DMS114 treated with DMSO at 0.1 percent for 48 hours (cell line): ENCODE results near the gene TRMU.
"Not testable (repeated sequence)": the region's sequence is repeated elsewhere in the genome, so short reads cannot be mapped to it uniquely, and the experiment has no call there.

Experiments used
- DNase-seq: peaks from one replicate; lab custom pipeline; 2025; ENCODE audit not compliant: unreplicated experiment; lab: John Stamatoyannopoulos, UW

Gene TRMU

DNA sequence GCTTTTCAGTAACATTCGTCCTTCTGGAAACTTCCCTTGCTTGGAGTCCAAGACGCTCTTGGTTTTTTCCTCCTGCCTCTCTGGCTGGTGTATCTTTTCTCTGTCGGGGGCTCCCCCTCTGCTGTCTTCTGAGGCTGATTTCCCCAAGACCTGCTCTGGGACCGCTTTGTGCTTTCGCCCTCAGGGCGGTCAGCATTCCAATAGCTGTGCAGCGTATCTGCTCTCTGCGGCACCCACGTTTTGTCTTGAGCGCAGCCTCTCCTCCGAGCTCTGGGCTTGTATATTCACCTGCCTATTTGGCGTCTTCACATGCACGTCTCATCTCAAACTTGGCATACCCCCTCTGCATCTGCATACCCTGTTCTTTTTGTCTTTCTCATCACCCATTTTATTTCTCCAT lies 36.4 kb upstream of the TRMU start:
- DNase-seq: no peak

DNA sequence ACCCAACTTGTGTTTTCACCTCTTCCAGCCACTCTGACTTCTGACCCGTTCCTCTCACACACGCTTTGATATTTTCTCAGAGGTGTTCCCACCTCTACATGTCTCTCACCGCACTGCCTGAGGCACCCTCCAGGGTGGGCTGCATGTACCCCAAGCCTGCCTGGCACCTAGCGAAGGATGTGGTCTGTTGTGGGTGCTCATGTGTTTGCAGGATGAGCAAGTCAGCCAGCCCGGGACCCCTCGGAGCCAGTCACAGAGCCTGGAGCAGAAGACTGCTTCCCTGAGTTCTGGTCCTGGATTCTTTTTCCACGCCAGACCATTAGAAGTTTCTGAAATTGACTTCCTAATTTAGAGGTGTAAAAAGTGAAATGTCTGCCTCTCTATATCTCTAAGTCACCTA lies 35.0 kb upstream of the TRMU start:
- DNase-seq: no peak

DNA sequence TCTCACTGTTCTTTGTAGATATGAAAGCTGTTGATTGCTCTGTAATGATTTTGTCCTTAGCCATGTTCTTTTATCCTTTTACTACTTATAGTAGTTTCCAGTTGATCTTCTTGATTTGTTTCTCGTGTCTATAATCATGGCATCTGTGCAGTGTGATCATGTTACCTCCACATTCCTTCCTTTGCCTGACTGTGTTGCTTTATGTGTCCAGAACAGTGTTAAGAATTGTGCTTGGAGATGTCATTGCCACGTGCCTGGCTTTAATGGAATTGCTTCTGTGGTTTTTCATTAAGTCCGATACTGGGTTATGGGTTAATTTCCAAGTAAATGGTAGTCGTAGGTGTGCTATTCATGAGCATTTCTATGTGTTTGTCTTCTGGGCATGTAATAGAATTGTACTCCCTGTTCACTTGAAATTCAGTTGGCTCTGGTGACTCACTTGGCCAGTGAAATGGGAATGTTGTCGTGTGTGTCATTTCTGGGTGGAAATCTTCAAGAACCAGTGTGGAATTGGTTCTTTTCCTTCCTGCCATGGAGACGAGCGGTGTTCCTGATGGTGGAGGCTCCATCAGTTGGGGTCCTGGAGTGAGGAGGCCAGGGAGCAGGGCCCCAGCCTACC lies 32.1 kb upstream of the TRMU start:
- no peak for DNase-seq

DNA sequence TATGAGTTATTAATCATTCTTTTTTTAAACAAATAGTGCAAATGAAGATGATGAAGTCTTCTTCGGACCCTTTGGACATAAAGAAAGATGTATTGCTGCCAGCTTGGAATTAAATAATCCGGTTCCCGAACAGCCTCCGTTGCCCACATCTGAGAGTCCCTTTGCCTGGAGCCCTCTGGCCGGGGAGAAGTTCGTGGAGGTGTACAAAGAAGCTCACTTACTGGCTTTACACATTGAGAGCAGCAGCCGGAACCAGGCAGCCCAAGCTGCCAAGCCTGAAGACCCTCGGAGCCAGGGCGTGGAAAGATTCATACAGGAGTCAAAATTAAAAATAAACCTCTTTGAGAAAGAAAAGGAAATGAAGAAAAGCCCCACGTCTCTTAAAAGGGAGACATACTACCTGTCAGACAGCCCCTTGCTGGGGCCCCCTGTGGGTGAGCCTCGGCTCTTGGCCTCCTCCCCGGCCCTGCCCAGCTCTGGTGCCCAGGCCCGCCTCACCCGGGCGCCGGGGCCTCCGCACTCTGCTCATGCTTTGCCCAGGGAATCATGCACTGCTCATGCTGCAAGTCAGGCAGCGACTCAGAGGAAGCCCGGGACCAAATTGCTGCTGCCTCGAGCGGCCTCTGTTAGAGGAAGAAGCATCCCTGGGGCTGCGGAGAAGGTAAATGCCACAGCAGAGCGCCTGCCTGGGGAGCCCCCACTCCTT lies 27.1 kb upstream of the TRMU start:
- DNase-seq: no peak

DNA sequence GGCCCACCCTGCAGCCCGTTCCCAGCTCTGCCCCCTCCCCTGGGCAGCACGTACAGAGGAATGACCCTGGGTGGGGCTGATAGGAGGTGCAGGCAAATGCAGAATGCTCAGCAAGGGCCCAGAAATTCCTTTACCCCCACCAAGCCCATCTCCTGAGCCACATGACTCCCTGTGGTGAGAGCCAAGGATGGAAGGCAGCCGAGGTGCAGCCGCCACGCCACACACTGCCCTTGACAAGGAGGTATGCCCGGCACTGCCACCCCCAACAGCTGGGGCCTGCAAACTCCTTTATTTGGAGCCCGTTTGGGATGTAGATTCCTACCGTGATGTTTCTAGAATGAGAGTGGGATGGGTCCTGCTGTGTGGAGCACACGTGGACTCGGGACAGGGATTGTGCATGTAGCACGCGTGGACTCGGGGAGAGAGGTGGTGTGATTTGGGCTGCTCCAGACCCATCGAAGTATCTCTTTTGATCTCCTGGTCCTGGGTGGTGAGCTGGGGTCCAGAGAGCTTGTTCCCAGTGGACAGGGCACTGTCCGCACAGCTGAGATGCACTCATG lies 25.9 kb upstream of the TRMU start:
- no peak for DNase-seq

DNA sequence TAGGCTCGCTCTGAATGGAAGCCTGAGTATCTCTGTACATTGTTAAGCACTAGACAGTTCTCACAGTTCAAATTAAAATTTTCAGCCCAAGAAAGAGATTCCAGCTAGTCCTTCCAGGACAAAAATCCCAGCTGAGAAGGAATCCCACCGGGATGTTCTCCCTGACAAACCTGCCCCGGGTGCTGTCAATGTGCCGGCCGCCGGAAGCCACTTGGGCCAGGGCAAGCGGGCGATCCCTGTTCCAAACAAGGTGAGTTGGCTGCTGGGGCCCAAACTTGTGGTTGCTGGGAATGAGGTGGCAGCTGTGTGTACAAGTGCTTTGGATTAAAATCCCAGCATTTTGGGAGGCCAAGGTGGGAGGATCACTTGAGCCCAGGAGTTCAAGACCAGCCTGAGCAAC lies 23.5 kb upstream of the TRMU start:
- no peak for DNase-seq

DNA sequence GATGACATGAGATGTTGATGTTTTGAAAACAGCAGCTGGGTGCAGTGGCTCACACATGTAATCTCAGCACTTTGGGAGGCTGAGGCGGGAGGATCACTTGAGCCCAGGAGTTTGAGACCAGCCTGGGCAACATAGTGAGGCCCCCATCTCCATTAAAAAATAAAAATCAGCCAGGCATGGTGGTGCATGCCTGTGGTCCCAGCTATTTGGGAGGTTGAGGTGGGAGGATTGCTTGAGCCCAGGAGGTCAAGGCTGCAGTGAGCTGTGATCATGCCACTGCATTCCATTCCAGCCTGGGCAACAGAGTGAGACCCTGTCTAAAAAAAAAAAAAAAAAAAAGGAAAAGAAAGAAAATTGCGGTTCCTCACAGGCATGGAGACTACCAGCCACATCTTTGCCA lies 22.7 kb upstream of the TRMU start:
- not testable (repeated sequence) for DNase-seq

DNA sequence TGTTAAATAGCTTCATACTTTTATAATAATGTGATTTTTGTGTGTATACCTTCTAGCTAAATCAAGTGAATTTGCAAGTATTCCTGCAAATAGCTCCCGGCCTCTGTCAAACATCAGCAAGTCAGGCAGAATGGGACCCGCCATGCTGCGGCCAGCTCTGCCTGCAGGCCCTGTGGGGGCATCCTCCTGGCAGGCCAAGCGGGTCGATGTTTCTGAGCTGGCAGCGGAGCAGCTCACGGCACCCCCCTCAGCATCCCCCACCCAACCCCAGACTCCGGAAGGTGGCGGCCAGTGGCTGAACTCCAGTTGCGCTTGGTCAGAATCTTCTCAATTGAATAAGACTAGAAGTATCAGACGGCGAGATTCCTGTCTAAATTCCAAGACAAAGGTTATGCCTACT lies 19.5 kb upstream of the TRMU start:
- DNase-seq: no peak

DNA sequence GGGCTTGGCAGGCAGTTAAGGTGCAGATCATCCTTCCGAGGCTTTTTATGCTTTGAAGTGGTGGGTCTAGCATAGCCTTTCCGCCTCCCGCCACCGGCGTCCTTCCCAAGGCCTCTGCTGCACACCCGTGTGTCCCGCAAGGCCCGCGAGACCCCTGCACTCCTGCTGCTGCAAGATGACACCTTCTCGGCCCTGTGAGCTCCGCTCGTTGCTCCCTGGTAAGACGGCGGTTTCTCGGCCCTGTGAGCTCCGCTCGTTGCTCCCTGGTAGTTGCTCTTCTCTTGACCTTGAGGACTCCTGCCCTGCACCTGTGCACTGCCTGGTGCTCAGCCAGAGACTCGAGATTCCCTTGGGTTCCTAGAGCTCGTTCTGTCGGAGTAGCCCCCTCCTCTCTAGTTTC lies 17.9 kb upstream of the TRMU start:
- no peak for DNase-seq

DNA sequence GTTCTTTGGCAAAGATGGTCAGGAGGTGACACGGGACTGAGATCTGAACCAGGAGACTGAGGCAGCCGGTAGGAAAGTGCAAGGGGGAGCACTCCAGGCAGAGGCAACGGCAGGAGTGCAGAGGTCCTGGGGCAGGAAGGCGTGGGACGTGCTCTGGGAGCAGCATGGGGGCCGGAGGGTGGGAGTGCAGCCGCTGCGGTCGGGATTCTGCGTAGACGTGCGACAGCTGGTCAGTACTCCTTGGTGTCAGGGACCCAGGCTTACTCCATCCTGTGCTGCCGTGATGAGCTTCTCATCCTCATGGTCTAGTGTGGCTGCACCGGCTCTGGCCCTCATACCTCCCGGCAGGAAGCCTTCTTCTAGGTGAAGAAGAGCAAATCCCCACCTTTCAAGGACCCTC lies 16.9 kb upstream of the TRMU start:
- no peak for DNase-seq

DNA sequence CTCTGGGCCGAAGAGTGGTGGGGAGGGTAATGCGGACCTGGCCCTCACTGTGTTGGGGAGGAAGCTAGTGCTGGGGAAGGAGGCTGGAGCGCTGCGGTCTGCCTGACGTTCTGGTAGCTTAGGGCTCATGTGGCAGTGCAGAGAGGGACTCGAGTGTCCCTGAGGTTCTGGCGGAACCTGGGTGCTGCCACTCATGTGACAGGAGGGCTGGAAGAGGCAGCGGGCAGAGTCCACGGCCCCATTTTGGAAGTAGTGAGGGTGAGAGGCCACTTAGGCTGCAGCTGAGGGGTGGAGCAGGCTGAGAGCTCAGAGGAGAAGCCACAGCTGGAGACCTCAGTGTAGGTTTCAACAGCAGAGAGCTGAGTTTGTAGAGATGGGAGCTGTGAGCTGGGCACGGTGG lies 16.2 kb upstream of the TRMU start:
- no peak for DNase-seq

DNA sequence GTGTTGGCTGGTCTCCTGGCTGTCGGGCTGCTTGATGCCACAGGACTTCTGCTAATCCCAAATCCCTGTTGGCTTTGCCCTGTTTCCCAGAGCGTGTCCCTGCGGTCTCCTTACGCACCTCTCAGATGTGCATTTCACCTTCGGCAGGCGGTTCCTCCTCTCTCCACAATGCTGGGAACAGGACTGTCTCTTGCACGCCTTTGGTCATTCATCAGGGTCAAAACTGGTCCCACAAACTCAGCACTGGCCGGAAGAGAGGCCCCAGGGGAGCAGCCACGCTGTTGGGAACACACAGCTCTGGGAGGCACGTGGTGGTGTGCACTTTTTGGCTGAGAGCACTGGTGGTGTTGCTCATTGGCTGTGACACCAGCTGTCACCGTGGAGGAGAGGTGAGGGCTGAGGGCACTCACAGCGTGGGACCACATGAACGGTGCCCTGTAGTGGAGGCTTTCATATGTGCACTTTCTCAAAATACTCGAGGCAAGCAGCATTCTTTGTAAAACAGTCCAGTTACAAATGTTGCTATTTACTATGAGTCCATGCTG lies 15.3 kb upstream of the TRMU start:
- DNase-seq: no peak

DNA sequence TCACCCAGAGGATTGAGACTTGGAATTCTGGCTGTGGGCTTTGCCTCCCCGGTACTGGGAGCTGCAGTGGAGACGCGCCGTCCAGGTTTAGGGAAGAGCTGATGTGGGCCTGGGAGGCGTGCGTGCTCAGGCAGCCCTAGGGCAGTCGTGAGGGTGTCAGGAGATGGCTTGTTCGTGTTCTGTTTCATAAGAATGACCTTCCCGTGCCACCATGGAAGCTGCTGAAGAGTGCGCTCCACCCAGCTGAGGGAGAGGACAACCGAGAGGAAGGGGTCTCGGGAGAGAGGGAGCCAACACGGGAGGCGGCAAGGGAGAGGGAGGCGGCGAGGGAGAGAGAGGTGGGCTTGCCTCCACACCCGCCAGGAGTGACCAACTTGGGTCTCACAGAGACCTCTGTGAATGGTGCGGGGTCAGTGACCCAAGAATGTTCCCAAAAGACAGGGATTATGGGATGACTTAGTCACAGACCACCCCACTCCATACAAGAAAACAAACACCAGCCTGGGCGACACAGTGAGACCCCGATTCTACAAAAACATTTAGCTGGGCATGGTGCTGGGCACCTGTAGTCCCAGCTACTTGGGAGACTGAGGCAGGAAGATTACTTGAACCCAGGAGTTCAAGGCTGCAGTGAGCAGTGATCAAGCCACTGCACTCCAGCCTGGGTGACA lies 14.7 kb upstream of the TRMU start:
- DNase-seq: no peak

DNA sequence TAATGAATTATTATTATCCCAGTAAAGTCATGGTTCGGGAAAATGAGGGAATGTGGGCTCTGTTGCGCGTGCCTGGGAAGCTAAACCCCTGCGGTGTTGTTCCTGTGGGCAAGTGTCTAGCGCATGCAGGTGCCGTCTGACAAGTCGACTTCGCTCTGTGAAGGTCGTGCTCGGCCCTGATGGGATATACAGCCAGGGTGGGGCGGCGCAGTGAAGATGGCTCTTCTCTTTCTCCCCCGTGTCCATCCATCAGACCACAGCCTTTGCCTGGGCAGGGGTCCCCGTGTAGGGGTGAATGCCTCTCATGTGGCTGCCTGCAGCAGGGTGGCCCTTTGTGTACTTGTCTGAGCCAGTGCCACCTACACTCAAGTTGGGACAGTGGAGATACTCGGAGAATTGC lies 12.8 kb upstream of the TRMU start:
- DNase-seq: no peak

DNA sequence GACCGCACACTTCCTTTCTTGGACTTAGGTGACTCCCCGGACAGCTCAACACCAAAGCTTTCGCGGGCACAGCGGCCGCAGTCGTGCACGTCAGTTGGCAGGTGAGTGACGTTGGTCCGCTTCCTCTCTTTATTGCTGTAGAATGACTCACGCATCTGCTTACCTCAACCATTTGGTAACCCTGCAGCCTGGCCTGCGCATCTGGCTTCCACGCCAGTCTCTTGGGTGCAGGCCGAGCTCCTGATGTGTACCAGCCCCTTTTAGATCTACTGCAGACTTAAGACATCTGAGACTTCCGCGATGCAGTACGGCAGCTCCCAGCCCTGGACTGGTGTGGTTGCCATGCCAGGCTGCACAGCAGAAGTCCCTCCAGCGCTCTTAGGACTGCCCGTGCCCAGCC lies 12.4 kb upstream of the TRMU start:
- no peak for DNase-seq

DNA sequence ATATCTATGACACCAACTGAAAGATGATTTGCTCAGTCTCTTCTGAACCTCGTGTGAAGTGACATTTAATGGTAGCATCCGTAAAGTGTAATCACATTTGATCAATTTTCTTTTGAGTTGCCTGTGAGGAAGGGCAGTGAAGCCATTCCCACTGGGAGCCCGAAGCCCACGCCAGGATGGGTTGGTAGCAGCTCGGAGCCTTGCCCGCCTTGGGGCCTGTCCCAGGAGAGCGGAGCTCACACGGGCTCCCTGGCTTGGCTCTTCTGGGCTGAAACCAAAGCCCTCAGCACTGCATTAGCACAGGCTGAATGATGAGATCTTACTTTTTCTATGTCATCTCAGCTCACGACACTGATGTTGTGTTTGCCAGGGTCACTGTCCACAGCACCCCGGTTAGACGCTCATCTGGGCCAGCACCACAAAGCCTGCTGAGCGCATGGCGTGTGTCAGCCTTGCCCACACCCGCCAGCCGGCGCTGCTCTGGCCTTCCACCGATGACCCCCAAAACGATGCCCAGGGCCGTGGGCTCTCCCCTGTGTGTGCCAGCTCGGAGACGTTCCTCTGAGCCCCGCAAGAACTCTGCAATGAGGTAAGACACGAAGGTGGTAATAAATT lies 9.3 kb upstream of the TRMU start:
- DNase-seq: no peak

DNA sequence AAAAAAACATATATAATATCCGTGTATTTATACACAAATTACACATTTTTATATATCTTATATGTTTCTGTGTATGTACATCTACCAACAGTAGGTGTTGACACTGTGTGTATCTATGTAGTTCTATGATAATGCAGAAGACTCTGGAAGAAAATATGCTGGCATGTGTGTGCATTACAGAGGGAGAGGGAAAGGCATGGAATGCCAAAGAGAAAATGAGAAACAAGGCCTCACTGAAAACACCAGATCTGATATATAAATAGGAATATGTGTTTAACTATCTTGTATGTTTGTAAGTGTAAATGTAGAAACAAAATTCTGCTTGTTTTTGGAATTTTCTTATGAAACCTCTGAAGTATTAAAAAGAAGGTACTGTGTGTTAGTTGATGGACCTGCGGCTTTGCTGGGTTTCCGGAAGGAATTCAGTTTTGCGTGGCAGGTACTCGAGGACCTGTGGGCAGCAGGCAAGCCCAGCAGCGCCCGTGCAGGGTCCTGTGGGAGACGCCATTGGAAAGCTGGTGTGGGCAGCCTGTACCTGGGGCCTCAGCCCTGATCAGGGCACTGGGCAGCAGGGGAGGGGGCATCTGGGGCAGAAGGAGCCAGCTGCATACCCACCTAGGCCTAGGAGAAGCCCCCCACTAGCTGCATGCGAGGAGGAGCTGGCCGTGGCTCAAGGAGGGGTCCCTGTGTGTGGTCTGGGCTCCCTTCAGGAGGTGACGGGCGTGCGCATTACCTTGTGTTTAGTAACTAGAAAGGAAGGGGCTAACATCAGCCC lies 7.6 kb upstream of the TRMU start:
- DNase-seq: no peak

DNA sequence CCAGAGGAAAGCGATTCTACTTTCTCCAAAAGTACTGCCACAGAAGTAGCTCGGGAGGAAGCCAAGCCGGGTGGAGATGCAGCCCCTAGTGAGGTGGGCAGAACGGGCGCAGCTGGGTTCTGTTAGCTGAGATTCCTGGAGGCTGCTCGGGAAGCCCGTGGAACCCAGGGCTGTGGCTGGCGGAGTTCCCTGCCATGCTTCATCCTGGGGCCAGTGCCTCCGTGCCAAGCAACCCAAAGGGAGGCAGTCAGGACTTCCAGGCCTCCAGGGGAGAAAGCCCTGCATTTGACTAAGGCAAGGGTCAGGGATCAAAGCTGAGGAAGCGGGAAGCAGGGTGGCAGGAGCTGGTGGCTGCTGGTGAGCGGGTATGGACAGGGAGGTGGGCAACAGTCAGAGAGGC lies 6.7 kb upstream of the TRMU start:
- no peak for DNase-seq

DNA sequence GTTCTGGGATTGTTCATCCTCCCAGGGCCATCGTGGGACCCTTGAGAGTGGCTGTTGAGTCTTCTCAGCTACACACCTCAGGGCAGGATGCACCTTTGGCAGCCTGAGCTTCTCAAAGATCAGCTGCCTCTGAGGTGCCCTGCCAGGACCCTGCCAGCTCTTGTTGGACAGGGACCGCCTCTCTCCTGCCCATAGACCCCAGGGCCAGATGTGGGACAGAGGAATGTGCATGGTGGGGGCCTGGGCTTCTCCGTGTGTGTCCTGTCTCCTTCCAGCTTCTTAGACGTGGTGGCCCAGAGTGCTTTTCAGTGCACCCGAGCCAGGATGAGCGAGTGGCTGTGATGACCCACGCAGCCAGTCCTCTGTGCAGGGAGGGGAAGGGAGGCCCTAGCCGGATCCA lies 5.9 kb upstream of the TRMU start:
- DNase-seq: no peak

DNA sequence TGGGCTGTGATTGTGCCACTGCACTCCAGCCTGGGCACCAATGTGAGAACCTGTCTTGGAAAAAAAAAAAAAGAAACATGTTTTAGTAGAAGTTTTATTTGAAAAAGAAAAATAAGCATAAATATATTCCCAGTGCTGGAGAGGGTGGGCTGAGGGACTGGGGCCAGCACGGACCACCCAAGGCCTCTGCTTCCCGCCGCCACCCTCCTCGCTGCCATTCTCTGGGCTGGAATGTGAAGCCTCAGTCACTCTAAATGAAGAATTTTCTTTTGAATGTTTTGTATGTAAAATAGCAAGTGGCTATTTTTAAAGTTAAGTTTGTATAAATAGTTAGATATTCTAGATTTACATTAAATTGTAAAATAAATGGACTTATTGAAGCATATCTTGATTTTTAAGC lies 5.1 kb upstream of the TRMU start:
- no peak for DNase-seq

DNA sequence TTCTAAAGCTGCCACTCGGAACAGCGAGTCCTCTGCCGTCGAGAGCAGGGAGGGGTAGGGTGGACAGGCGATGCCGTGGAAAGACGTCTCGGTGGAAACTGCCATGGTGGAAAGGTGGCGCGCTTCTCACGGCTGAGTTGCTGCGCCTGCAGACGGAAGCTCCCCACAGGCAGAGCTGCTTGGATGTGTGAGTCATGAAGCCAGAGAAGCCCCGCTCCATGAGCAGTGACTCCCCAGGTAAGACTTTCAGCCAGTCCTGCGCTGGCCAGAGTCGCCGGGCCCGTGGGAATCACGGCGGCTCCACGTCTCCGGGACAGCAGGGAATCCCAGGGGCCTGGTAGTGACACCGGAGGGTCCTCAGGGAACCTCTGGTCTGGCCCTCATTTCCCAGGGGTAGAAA lies 4.0 kb upstream of the TRMU start:
- DNase-seq: no peak
